Kidney (tissue), 14 donors: ENCODE measurements around the gene TBC1D10B. TPM values are rescaled to one million over a fixed set of nuclear protein-coding genes. Genes with fewer than 3 reads are reported as not detected.

Experiments used
- DNase-seq, 5 donors: peaks; one replicate each; pipeline ENCODE4 v3.0.0-alpha.2; 2013 to 2020
- FAIRE-seq: peaks from 2 replicates; lab custom pipeline; 2012; peaks lifted over from hg19 to GRCh38; lab: Jason Lieb, UNC
- H3K27ac ChIP-seq, 2 donors: one replicate each; pipeline ENCODE4 v1.7.0; 2013; ENCODE audit warnings: low read depth in 2 of 2, low read length in 2 of 2, inconsistent platforms in 1 of 2
- H3K27me3 ChIP-seq: one replicate; pipeline ENCODE4 v1.7.1; 2013; ENCODE audit warnings: low read length, inconsistent platforms; ENCODE audit not compliant: control insufficient read depth, insufficient read depth
- H3K36me3 ChIP-seq, 3 donors: one replicate each; pipeline versions ENCODE4 v1.7.0 to v1.7.1; 2013; ENCODE audit warnings: low read length in 3 of 3, control low read depth in 1 of 3, inconsistent platforms in 1 of 3; ENCODE audit not compliant: insufficient read depth in 3 of 3, control insufficient read depth in 2 of 3
- H3K4me1 ChIP-seq, 3 donors: one replicate each; pipeline versions ENCODE4 v1.7.0 to v1.7.1; 2013; ENCODE audit warnings: low read length in 3 of 3, inconsistent platforms in 1 of 3, low read depth in 1 of 3; ENCODE audit not compliant: control insufficient read depth in 2 of 3, insufficient read depth in 2 of 3
- H3K4me3 ChIP-seq, 3 donors: one replicate each; pipeline versions ENCODE4 v1.7.0 to v1.8.1; 2013; ENCODE audit warnings: low read length in 3 of 3, control low read depth in 1 of 3, inconsistent platforms in 1 of 3
- H3K9ac ChIP-seq, 3 donors: one replicate each; pipeline versions ENCODE4 v1.7.0 to v1.7.1; 2013; ENCODE audit warnings: low read length in 3 of 3, control low read depth in 1 of 3, inconsistent platforms in 1 of 3
- H3K9me3 ChIP-seq, 3 donors: one replicate each; pipeline versions ENCODE4 v1.7.0 to v1.7.1; 2013; ENCODE audit warnings: low read length in 3 of 3, control low read depth in 1 of 3, inconsistent platforms in 1 of 3; ENCODE audit not compliant: control insufficient read depth in 2 of 3, insufficient read depth in 1 of 3
- CTCF ChIP-seq: IDR thresholded peaks from 3 replicates; pipeline ENCODE4 v1.5.1; 2012; ENCODE audit warnings: mild to moderate bottlenecking, moderate library complexity, borderline replicate concordance; ENCODE audit not compliant: insufficient read depth; ENCODE audit errors: extremely low read depth
- intact Hi-C: fragments of 100-400 bp; cut with DNase I; formaldehyde crosslinking; loops from one replicate; pipeline ENCODE4 v1.11.1; 2022
- polyA plus RNA-seq: library from polyadenylated mRNA; stranded (reverse); fragments of 350-450 nt; fragmentation: Illumina TruSeq; extraction: RNeasy Lipid Tissue Mini Kit (QIAGEN cat#74804); gene quantifications from one replicate; pipeline ENCODE4 v1.2.3, GENCODE V29; 2014; ENCODE audit warnings: low read depth, low replicate concordance; ENCODE audit not compliant: insufficient read depth
- total RNA-seq: library from RNA; stranded (reverse); fragmentation: NEBNext Ultra II Directional; extraction: Animal tissue kit (Norgen Biotek cat#: 25700); gene quantifications from one replicate; pipeline ENCODE4 v1.2.1, GENCODE V29; 2021
- donor health status: control.
- donor health status: control.
- donor health status: control.
- donor health status: control.
- donor health status: control.
- donor health status: DM: yes; HTN: yes; CAD: no.
- donor health status: Normal renal cell carcinoma (clear cell type).

TBC1D10B gene
- total and polyA plus RNA-seq, 2 donors from 2014 or later, result 30.1 to 32.7 TPM

- H3K9me3 ChIP-seq, result no peaks in the 10 kb centered on the region
- peaks cover 0 to 2% (median 0%) of the 10 kb centered on the region in 3 donors for H3K4me1 ChIP-seq
- FAIRE-seq, result no peak
- no peak for DNase-seq
- intact Hi-C loops, result no loop called here
- H3K27ac ChIP-seq, result no peak overlapping the region
- TF ChIP-seq CTCF, result no peak
- no peaks in the 10 kb centered on the region for H3K27me3 ChIP-seq
- H3K4me3 ChIP-seq, result no peak overlapping the region
- H3K36me3 ChIP-seq, result peaks cover 0 to 3% (median 0%) of the 10 kb centered on the region in 3 donors
- H3K9ac ChIP-seq, result no peak overlapping the region
These were observed 31.6 kb upstream of the TBC1D10B start for GRCh38 chr16:30401768-30402425.

DNA sequence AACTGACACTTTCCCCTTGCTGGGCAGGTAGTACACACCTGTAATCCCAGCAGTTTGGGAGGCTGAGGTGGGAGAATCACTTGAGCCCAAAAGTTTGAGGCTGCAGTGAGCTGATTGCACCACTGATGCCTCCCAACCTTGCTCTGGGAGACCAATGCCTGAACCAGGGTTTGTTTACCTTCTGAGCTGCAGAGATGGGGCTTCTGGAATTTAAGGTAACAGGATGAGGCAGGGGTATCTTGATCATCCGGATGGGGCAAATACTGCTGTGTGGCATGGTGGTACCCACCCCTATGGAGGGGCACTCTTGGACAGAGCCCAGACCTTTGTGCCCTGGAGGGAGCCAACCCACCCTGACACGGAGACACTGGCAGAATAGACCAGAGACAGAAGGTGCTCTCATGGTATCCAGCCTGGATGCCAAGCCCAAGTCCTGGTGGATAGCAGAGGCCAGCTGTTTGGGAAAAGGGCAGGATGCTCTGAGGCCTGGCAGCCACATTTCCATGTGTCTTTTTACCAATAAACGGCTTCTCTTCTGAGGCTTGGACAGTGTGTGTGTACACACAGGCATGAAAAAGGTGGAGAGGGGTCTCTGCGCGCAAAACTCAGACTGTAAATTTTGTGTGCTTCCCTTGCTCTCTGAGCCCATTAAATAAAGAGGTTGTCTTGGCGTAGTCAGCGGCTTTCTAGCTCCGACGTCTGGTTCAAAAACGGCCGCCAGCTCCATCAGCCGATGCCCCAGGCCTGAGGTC, 29.3 kb upstream of the TBC1D10B start:
- peak overlapping the region; percentile 15 to 80 (median 64) for H3K9ac ChIP-seq
- H3K36me3 ChIP-seq, result peaks cover 0 to 3% (median 0%) of the 10 kb centered on the region in 3 donors
- no peaks in the 10 kb centered on the region for H3K9me3 ChIP-seq
- H3K27me3 ChIP-seq, result no peaks in the 10 kb centered on the region
- no peak for TF ChIP-seq CTCF
- H3K27ac ChIP-seq, result peak overlapping the region; percentile 76 to 83
- H3K4me3 ChIP-seq, result peak overlapping the region; percentile 44 to 77 (median 65)
- peaks cover 0 to 6% (median 5%) of the 10 kb centered on the region in 3 donors for H3K4me1 ChIP-seq
- DNase-seq (peak in 1 of 5 donors; percentile 62), FAIRE-seq (no peak)
- intact Hi-C loops, result no loop called here

DNA sequence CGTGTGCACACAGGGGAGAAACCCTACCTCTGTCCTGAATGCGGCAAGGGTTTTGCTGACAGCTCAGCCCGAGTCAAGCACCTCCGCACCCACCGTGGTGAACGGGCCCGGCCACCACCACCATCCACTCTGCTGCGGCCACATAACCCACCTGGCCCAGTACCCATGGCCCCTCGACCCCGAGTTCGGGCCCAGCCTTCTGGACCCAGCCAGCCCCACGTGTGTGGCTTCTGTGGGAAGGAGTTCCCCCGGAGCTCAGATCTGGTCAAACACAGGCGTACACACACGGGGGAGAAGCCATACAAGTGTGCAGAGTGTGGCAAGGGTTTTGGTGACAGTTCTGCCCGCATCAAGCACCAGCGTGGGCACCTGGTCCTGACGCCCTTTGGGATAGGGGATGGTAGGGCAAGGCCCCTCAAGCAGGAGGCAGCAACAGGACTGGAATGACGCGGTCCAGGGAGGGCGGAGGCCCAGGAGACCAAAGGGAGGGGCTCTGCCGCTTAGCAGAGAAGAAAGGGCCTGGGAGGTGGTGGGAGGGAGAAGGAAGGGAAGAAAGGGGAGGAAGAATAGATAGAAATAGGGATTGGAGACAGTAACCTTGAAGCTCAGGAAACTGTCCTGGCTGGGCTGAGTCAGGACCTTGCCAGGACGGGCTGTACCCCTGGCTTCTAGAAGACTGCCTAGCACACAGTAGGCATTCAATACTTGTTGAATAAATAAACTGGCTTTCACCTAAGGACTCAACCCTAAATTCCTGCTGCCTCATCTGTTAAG, 28.6 kb upstream of the TBC1D10B start:
- no peak for FAIRE-seq
- H3K27ac ChIP-seq, result no peak overlapping the region

More for the DNA sequence above, 28.6 kb upstream of the TBC1D10B start:
- peak in 1 of 5 donors; percentile 56 for DNase-seq
- H3K4me3 ChIP-seq, result no peak overlapping the region
- no peaks in the 10 kb centered on the region for H3K27me3 ChIP-seq
- intact Hi-C loops, result no loop called here
- no peaks in the 10 kb centered on the region for H3K9me3 ChIP-seq
- no peak overlapping the region for H3K9ac ChIP-seq
- TF ChIP-seq CTCF, result no peak
- H3K4me1 ChIP-seq, result peaks cover 0 to 9% (median 6%) of the 10 kb centered on the region in 3 donors
- peaks cover 0 to 3% (median 0%) of the 10 kb centered on the region in 3 donors for H3K36me3 ChIP-seq
